Measurements from ENCODE around the gene AKNA. TPM values are rescaled to one million over a fixed set of nuclear protein-coding genes. Genes with fewer than 3 reads are reported as not detected.

The AKNA gene
- total RNA-seq, 3 donors from 2014 or later = 20.1 to 52.0 (median 35.7) TPM

DNA sequence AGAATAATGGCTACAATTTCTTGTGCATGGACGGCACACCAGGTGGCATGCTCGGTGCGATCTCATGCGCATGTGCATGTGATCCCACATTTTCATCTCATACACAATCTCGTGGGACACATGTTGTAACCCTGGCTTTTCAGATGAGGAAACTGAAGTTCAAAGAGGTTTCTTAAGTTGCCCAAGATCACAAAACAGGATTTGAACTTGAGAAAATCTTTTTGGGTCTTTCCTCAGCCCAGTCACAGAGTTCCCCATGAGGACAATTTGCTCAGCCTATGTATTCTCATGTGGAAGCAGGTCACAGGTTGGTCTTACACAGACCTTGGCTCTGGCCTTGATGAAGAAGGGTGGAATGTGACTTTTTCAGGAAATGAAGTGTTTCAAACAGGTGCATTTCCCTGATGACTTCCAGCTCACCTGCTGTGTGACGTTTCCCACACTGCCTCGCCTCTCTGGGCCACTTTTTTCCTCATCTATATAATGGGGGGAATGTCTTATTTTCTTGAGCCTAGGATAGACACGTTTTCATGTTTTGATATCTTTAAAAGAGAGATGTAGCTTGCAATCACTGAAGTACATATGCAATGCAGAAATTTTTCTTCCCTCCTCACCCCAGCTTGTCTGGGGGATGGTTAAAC is 71.9 kb downstream of the AKNA start:
- no peak overlapping the region for H3K4me3 ChIP-seq
- no peaks in the 10 kb centered on the region for H3K27me3 ChIP-seq
- peaks cover 0 to 7% of the 10 kb centered on the region in 2 donors for H3K9me3 ChIP-seq
- TF ChIP-seq POLR2AphosphoS5 (IDR thresholded peaks at IDR 0.05) = no peak
- no peak for TF ChIP-seq CTCF (IDR thresholded peaks at IDR 0.05)
- TF ChIP-seq POLR2A (IDR thresholded peaks at IDR 0.05) = no peak
- intact Hi-C loops (cut with DNase I; ENCODE audit: low total_unique reads) = no loop called here
- no peak overlapping the region for H3K27ac ChIP-seq
- H3K4me1 ChIP-seq = no peaks in the 10 kb centered on the region
- H3K36me3 ChIP-seq = no peaks in the 10 kb centered on the region
- no peak for DNase-seq (ENCODE audit: low spot score in 2 of 2)

DNA sequence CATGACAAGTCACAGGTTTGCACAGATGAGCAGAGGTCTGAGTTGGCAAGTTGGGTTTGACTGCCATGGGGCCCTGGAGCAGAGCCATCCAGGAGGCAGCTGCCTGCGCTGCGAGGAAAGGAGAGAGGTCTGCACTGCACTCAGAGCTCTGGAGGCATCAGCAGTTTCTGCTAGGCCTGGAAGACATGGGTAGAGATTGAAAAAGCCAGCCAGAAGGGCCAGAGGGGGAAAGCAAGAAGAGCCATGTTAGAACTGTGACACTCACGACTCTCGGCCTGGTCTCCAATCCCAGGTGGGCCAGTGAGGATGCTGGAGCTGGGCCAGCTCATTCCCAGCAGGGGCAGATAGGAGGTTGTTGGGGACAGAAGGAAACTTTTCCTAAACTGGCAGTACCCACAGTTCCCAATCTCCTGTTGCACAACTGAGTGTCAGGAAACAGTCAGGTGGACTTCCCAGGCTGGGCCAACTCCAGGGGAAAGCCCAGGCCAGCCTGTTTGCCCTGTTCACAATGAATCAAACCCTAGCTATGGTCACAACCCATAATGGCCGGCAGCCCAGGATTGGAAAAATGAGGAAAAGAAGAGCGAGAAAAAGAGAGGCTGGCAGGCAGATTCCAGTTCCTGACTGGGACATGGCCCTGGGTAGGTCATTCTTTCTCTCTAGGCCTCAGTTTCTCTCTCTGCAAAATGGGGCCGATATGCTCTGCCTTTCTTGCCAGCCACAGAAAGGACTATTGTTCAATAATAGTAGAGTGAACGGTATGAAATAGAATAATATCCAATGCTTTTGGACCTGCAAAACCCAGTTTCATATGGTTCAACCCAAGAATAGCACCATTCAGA is 72.7 kb downstream of the AKNA start:
- Histone ChIP-seq H3K9me3 (peaks cover 0 to 7% of the 10 kb centered on the region in 2 donors), H3K36me3 (no peaks in the 10 kb centered on the region), H3K4me1 (no peaks in the 10 kb centered on the region), H3K27me3 (no peaks in the 10 kb centered on the region), H3K4me3 (no peak overlapping the region), H3K27ac (peak overlapping the region in 1 of 2 donors; percentile 3)
- TF ChIP-seq CTCF (IDR thresholded peaks at IDR 0.05) (no peak), POLR2A (IDR thresholded peaks at IDR 0.05) (no peak), POLR2AphosphoS5 (IDR thresholded peaks at IDR 0.05) (no peak)
- peak in 1 of 2 donors; percentile 52 for DNase-seq (ENCODE audit: low spot score in 2 of 2)
- intact Hi-C loops (cut with DNase I; ENCODE audit: low total_unique reads) = no loop called here

DNA sequence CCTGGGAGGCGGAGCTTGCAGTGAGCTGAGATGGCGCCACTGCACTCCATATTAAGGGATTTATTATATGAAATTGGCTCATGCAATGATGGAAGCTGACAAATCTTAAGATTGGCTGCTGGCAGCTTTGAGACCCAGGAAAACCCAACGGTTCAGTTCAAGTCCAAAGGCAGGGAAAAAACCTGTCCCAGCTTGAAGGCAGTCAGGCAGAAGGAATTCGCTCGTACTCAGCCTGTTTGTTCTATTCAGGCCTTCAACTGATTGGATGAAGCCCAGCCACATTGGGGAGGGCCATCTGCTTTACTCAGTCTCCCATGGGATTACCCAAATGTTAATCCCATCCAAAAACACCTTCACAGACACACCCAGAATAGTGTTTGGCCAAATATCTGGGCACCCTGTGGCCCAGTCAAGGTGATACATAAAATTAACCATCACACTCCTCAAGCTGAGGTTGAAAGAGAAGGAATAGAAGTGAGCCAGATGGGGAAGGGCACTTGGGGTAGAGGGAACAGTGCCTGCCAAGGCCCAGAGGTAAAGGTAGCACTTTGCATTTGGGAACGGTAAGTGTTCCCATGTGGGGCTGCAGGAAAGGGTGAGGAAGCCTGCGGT is 73.4 kb downstream of the AKNA start:
- H3K4me3 ChIP-seq = no peak overlapping the region
- intact Hi-C loops (cut with DNase I; ENCODE audit: low total_unique reads) = no loop called here
- DNase-seq (ENCODE audit: low spot score in 2 of 2) = no peak
- TF ChIP-seq POLR2A (IDR thresholded peaks at IDR 0.05) = no peak
- no peak for TF ChIP-seq POLR2AphosphoS5 (IDR thresholded peaks at IDR 0.05)
- no peak for TF ChIP-seq CTCF (IDR thresholded peaks at IDR 0.05)
- peaks cover 0 to 7% of the 10 kb centered on the region in 2 donors for H3K9me3 ChIP-seq
- no peaks in the 10 kb centered on the region for H3K27me3 ChIP-seq
- H3K27ac ChIP-seq = peak overlapping the region in 1 of 2 donors; percentile 3
- no peaks in the 10 kb centered on the region for H3K36me3 ChIP-seq
- H3K4me1 ChIP-seq = no peaks in the 10 kb centered on the region

GRCh38 chr9:114313186-114313585 is 74.6 kb downstream of the AKNA start:
- intact Hi-C loops (cut with DNase I; ENCODE audit: low total_unique reads) = no loop called here
- H3K27ac ChIP-seq = no peak overlapping the region
- DNase-seq (ENCODE audit: low spot score in 2 of 2) = no peak

More at GRCh38 chr9:114313186-114313585, 74.6 kb downstream of the AKNA start:
- no peak overlapping the region for H3K4me3 ChIP-seq
- peaks cover 0 to 7% of the 10 kb centered on the region in 2 donors for H3K9me3 ChIP-seq
- H3K36me3 ChIP-seq = no peaks in the 10 kb centered on the region
- TF ChIP-seq POLR2AphosphoS5 (IDR thresholded peaks at IDR 0.05) (no peak), CTCF (IDR thresholded peaks at IDR 0.05) (no peak), POLR2A (IDR thresholded peaks at IDR 0.05) (no peak)
- H3K27me3 ChIP-seq = no peaks in the 10 kb centered on the region
- no peaks in the 10 kb centered on the region for H3K4me1 ChIP-seq
